GM23248 (cell line): ENCODE data around the gene ZNF526. TPM values are rescaled to one million over a fixed set of nuclear protein-coding genes. Genes with fewer than 3 reads are reported as not detected.
A peak's percentile ranks its signal among the peaks of the same experiment; 100 is the strongest.

ENCODE experiments used
- DNase-seq: peaks from one replicate; pipeline ENCODE4 v3.0.0-alpha.2; 2015
- H2AFZ ChIP-seq: fragments of 200-600 bp; sonication (generic); 2 replicates; pipeline ENCODE4 v1.6.1; 2016; ENCODE audit warnings: antibody characterized with exemption
- H3F3A ChIP-seq: fragments of 200-600 bp; sonication (generic); 2 replicates; pipeline ENCODE4 v1.6.1; 2016; ENCODE audit warnings: mild to moderate bottlenecking, antibody characterized with exemption, mixed run types; ENCODE audit not compliant: insufficient read depth
- H3K27ac ChIP-seq: fragments of 200-600 bp; sonication (generic); 2 replicates; pipeline ENCODE4 v1.5.1; 2016; ENCODE audit warnings: mild to moderate bottlenecking
- H3K27me3 ChIP-seq: fragments of 200-600 bp; sonication (generic); replicated peaks from 2 replicates; pipeline ENCODE4 v1.6.1; 2016; ENCODE audit warnings: mild to moderate bottlenecking; ENCODE audit not compliant: insufficient read depth
- H3K36me3 ChIP-seq: fragments of 200-600 bp; sonication (generic); 2 replicates; pipeline ENCODE4 v1.6.1; 2016; ENCODE audit warnings: low read depth, mild to moderate bottlenecking
- H3K4me1 ChIP-seq: fragments of 200-600 bp; sonication (generic); 2 replicates; pipeline ENCODE4 v1.6.1; 2016; ENCODE audit warnings: mild to moderate bottlenecking; ENCODE audit not compliant: insufficient read depth
- H3K4me2 ChIP-seq: fragments of 200-600 bp; sonication (generic); one replicate; pipeline ENCODE4 v1.6.1; 2016; ENCODE audit warnings: mild to moderate bottlenecking; ENCODE audit not compliant: unreplicated experiment
- H3K4me3 ChIP-seq: fragments of 200-600 bp; sonication (generic); 2 replicates; pipeline ENCODE4 v1.5.1; 2016; ENCODE audit warnings: mild to moderate bottlenecking
- H3K79me2 ChIP-seq: fragments of 200-600 bp; sonication (generic); 2 replicates; pipeline ENCODE4 v1.6.1; 2016; ENCODE audit warnings: mild to moderate bottlenecking; ENCODE audit not compliant: insufficient read depth
- H3K9ac ChIP-seq: fragments of 200-600 bp; sonication (generic); 2 replicates; pipeline ENCODE4 v1.6.1; 2016; ENCODE audit warnings: mild to moderate bottlenecking
- H3K9me2 ChIP-seq: fragments of 200-600 bp; sonication (generic); 2 replicates; pipeline ENCODE4 v1.6.1; 2016; ENCODE audit warnings: mixed run types, mild to moderate bottlenecking, moderate library complexity; ENCODE audit not compliant: insufficient read depth
- H3K9me3 ChIP-seq: fragments of 200-600 bp; sonication (generic); one replicate; pipeline ENCODE4 v1.6.1; 2017; ENCODE audit warnings: low read depth
- H4K20me1 ChIP-seq: fragments of 200-600 bp; sonication (generic); 2 replicates; pipeline ENCODE4 v1.6.0; 2016; ENCODE audit not compliant: insufficient read depth
- EZH2 ChIP-seq: fragments of 200-600 bp; sonication (generic); IDR thresholded peaks from 2 replicates; pipeline ENCODE4 v1.6.1; 2018; ENCODE audit warnings: antibody characterized with exemption, mild to moderate bottlenecking; ENCODE audit not compliant: insufficient read depth, poor library complexity, severe bottlenecking
- EZH2phosphoT487 ChIP-seq: fragments of 200-600 bp; sonication (generic); IDR thresholded peaks from 2 replicates; pipeline ENCODE4 v1.6.1; 2018; ENCODE audit warnings: antibody characterized with exemption, moderate library complexity, mild to moderate bottlenecking, low read depth; ENCODE audit not compliant: insufficient read depth
- WGBS, 2 experiments: methylation state at CpG; one replicate each; pipeline ENCODE4 v1.1.6; 2015 to 2017; ENCODE audit warnings: low lambda C conversion rate in 2 of 2, low coverage in 1 of 2; ENCODE audit errors: missing lambda C conversion rate in 2 of 2; 5-methylcytosine and 5-hydroxymethylcytosine counted together
- in situ Hi-C: fragments of 300-500 bp; cut with MboI; formaldehyde crosslinking; loops from 2 replicates; pipeline ENCODE4 v1.15.0; 2020
- polyA plus RNA-seq: library from polyadenylated mRNA; unstranded; fragments of >200 nt; fragmentation: Nextera tagmentation; extraction: Ambion mirVana; gene quantifications from 2 replicates; pipeline ENCODE4 v1.2.1, GENCODE V29; 2016
- total RNA-seq: library from RNA; depleted of rRNA; stranded (reverse); fragments of >200 nt; shearing (Covaris generic); gene quantifications from 2 replicates; pipeline ENCODE4 v1.2.3, GENCODE V29; 2014

Gene ZNF526
- total and polyA plus RNA-seq, 2 experiments from 2014 or later: 7.8 to 10.2 TPM

- TF ChIP-seq EZH2phosphoT487 (no peak), EZH2 (no peak)
- no peaks in the 10 kb centered on the region for H3K9me3 ChIP-seq
- peaks cover 13% of the 10 kb centered on the region for H3F3A ChIP-seq
- in situ Hi-C loops: no loop called here
- H3K27ac ChIP-seq: peak overlapping the region; percentile 94
- peak overlapping the region; percentile 83 for H3K4me3 ChIP-seq
- no peaks in the 10 kb centered on the region for H4K20me1 ChIP-seq
- H3K9ac ChIP-seq: peak overlapping the region; percentile 95
- H3K9me2 ChIP-seq: no peaks in the 10 kb centered on the region
- H3K4me2 ChIP-seq: peak overlapping the region; percentile 93
- DNase-seq: peak; percentile 72
- H2AFZ ChIP-seq: no peak overlapping the region
- H3K36me3 ChIP-seq: no peaks in the 10 kb centered on the region
- WGBS, 2 experiments: 1 to 2% methylated on average over 23 to 71 of the region's 71 CpGs
- H3K27me3 ChIP-seq: no peaks in the 10 kb centered on the region
- H3K79me2 ChIP-seq: peaks cover 61% of the 10 kb centered on the region
- peaks cover 23% of the 10 kb centered on the region for H3K4me1 ChIP-seq
These were observed 33.4 kb downstream of the ZNF526 start for GRCh38 chr19:42253245-42254088.

GRCh38 chr19:42254089-42254849 lies 34.2 kb downstream of the ZNF526 start:
- TF ChIP-seq EZH2: no peak
- no peak for TF ChIP-seq EZH2phosphoT487
- Histone ChIP-seq H3K9me2 (no peaks in the 10 kb centered on the region), H3K9me3 (no peaks in the 10 kb centered on the region), H4K20me1 (no peaks in the 10 kb centered on the region), H3K4me1 (peaks cover 23% of the 10 kb centered on the region), H3K9ac (peak overlapping the region; percentile 95), H3F3A (peaks cover 13% of the 10 kb centered on the region), H3K27ac (peak overlapping the region; percentile 94), H3K4me3 (peak overlapping the region; percentile 79), H3K4me2 (peak overlapping the region; percentile 67), H3K79me2 (peaks cover 53% of the 10 kb centered on the region), H3K27me3 (no peaks in the 10 kb centered on the region), H3K36me3 (no peaks in the 10 kb centered on the region), H2AFZ (no peak overlapping the region)
- DNase-seq: peak; percentile 84
- 0 to 2% methylated on average over 7 to 61 of the region's 70 CpGs for WGBS, 2 experiments
- in situ Hi-C loops: no loop called here

DNA sequence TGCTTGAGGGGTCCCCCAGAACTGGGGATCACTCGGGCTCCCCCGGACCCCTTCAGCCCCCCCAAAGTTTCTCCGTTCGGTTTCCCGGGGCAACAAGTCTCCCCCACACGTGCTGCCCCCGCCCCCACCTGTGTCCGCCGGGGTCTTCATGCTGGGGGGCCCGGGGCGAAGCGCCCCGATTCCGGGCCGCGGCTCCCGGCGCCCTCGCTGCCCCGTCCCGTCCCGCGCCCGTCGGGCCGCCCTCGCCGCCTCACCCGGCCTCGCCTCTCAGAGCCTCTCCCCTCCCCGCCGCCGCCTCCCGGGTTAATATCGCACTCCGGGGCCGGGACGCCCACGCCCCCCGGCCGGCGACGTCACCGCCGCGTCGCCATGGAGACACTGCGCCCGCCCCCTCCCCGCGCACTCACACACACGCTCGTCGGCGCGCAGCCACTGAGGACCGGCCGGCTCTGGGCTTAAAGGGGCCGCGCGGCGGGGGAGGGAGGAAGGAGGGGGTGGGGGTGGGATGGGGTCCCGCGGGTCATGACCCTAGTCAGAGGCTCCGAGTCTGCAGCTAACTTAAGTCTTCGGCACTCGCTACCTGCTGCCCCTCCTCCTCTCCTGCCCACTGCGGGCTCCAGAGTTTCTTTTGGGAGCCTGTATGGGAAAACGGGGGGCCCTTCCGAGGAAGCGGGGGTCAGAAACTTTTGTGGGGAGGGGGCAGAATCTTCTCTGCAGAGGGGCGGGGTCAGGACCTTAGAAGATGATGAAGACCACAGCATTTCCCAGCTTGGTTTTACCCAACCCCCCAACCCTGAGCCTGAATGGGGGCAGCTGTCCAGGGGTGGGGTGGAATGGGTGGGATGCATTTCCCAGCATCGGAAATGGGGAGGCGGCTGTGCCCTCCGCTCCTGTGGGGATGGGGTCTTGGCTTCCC lies 35.0 kb downstream of the ZNF526 start, which contains the start of gene ERF:
TSS of gene ERF (minus strand) at position 279 of the 916 bp plus-strand sequence. CDS start at position 150, 129 bp downstream.
- peak within 1 kb of the TSS; percentile 94 for H3K27ac ChIP-seq
- peaks cover 13% of the 10 kb centered on the region for H3F3A ChIP-seq
- WGBS, 2 experiments: 0 to 2% methylated on average over 21 to 63 of the region's 75 CpGs
- no peaks in the 10 kb centered on the region for H3K9me2 ChIP-seq
- TF ChIP-seq EZH2: no peak
- TF ChIP-seq EZH2phosphoT487: no peak
- H3K79me2 ChIP-seq: peaks cover 44% of the 10 kb centered on the region
- DNase-seq: peak; percentile 96
- in situ Hi-C loops: no loop called here
- no peaks in the 10 kb centered on the region for H3K36me3 ChIP-seq
- no peaks in the 10 kb centered on the region for H4K20me1 ChIP-seq
- no peaks in the 10 kb centered on the region for H3K27me3 ChIP-seq
- H3K4me3 ChIP-seq: peak within 1 kb of the TSS; percentile 79
- H3K9ac ChIP-seq: peak within 1 kb of the TSS; percentile 95
- peak within 1 kb of the TSS; percentile 86 for H2AFZ ChIP-seq
- H3K9me3 ChIP-seq: no peaks in the 10 kb centered on the region
- H3K4me2 ChIP-seq: peak within 1 kb of the TSS; percentile 83
- peaks cover 23% of the 10 kb centered on the region for H3K4me1 ChIP-seq
